Trophoblast cell (in vitro differentiated cells and primary cell): Measurements from ENCODE around the gene C13orf46.

Experiments used
- DNase-seq, 2 donors: peaks; one replicate each; pipeline ENCODE4 v3.0.0-alpha.2; 2016
- H2AFZ ChIP-seq: 2 replicates; pipeline ENCODE4 v1.6.1; 2013; ENCODE audit warnings: low read length, moderate library complexity, mild to moderate bottlenecking; ENCODE audit not compliant: insufficient read depth, poor library complexity
- H2AK5ac ChIP-seq: 2 replicates; pipeline ENCODE4 v1.6.1; 2013; ENCODE audit warnings: mild to moderate bottlenecking, low read length
- H2BK120ac ChIP-seq: 2 replicates; pipeline ENCODE4 v1.6.1; 2013; ENCODE audit warnings: low read length, mild to moderate bottlenecking, moderate library complexity; ENCODE audit not compliant: insufficient read depth, poor library complexity
- H2BK12ac ChIP-seq: 2 replicates; pipeline ENCODE4 v1.6.1; 2013; ENCODE audit warnings: mild to moderate bottlenecking, low read length, moderate library complexity
- H2BK5ac ChIP-seq: 2 replicates; pipeline ENCODE4 v1.6.1; 2013; ENCODE audit warnings: low read length, low read depth, moderate library complexity, mild to moderate bottlenecking; ENCODE audit not compliant: poor library complexity
- H3K14ac ChIP-seq: 2 replicates; pipeline ENCODE4 v1.6.1; 2013; ENCODE audit warnings: mild to moderate bottlenecking, low read length
- H3K18ac ChIP-seq: 2 replicates; pipeline ENCODE4 v1.6.1; 2013; ENCODE audit warnings: mild to moderate bottlenecking, low read length
- H3K23ac ChIP-seq: 2 replicates; pipeline ENCODE4 v1.6.1; 2013; ENCODE audit warnings: low read length
- H3K27ac ChIP-seq: 2 replicates; pipeline ENCODE4 v1.5.1; 2013; ENCODE audit warnings: low read depth, mild to moderate bottlenecking, inconsistent platforms, low read length, moderate library complexity
- H3K27me3 ChIP-seq: 2 replicates; pipeline ENCODE4 v1.6.1; 2013; ENCODE audit warnings: inconsistent platforms, mild to moderate bottlenecking, low read length, moderate library complexity; ENCODE audit not compliant: insufficient read depth
- H3K36me3 ChIP-seq, 2 experiments: 1 replicate in 1 of 2; 2 replicates in 1 of 2; pipeline ENCODE4 v1.6.1; 2013; ENCODE audit warnings: low read length in 2 of 2, mild to moderate bottlenecking in 2 of 2, moderate library complexity in 1 of 2; ENCODE audit not compliant: insufficient read depth in 2 of 2, control insufficient read depth in 1 of 2
- H3K4ac ChIP-seq: 2 replicates; pipeline ENCODE4 v1.6.1; 2013; ENCODE audit warnings: low read depth, mild to moderate bottlenecking, low read length, moderate library complexity
- H3K4me1 ChIP-seq, 2 experiments: 1 replicate in 1 of 2; 2 replicates in 1 of 2; pipeline ENCODE4 v1.6.1; 2013; ENCODE audit warnings: low read length in 2 of 2, mild to moderate bottlenecking in 2 of 2, moderate library complexity in 1 of 2; ENCODE audit not compliant: insufficient read depth in 2 of 2, control insufficient read depth in 1 of 2
- H3K4me2 ChIP-seq: 2 replicates; pipeline ENCODE4 v1.6.1; 2013; ENCODE audit warnings: inconsistent platforms, mild to moderate bottlenecking, low read length, moderate library complexity
- H3K4me3 ChIP-seq: 2 replicates; pipeline ENCODE4 v1.5.1; 2013; ENCODE audit warnings: mild to moderate bottlenecking, low read depth, low read length, inconsistent platforms
- H3K79me1 ChIP-seq: one replicate; pipeline ENCODE4 v1.6.1; 2013; ENCODE audit warnings: low read length
- H3K79me2 ChIP-seq: 2 replicates; pipeline ENCODE4 v1.6.1; 2013; ENCODE audit warnings: low read length, mild to moderate bottlenecking; ENCODE audit not compliant: control insufficient read depth, insufficient read depth, poor library complexity
- H3K9ac ChIP-seq: 2 replicates; pipeline ENCODE4 v1.6.1; 2013; ENCODE audit warnings: mild to moderate bottlenecking, low read length
- H3K9me3 ChIP-seq: 2 replicates; pipeline ENCODE4 v1.6.1; 2013; ENCODE audit warnings: low read depth, mild to moderate bottlenecking, control low read depth, inconsistent platforms, low read length; ENCODE audit not compliant: insufficient read depth
- H4K12ac ChIP-seq: 2 replicates; pipeline ENCODE4 v1.6.1; 2013; ENCODE audit warnings: low read depth, mild to moderate bottlenecking, low read length, moderate library complexity
- H4K8ac ChIP-seq: 2 replicates; pipeline ENCODE4 v1.6.1; 2013; ENCODE audit warnings: low read depth, mild to moderate bottlenecking, low read length, moderate library complexity
- H4K91ac ChIP-seq: one replicate; pipeline ENCODE4 v1.6.1; 2013; ENCODE audit warnings: low read depth, mild to moderate bottlenecking, low read length, moderate library complexity
- WGBS: extraction: QIAGEN DNeasy Blood & Tissue Kit; methylation state at CpG from one replicate; pipeline ENCODE4 v1.1.7; 2013; ENCODE audit warnings: missing lambda C conversion rate; ENCODE audit not compliant: insufficient read length, insufficient coverage; ENCODE audit errors: extremely low coverage; 5-methylcytosine and 5-hydroxymethylcytosine counted together

The C13orf46 gene

GRCh38 chr13:113996081-113996911 lies 22.4 kb upstream of the C13orf46 start:
- H2BK120ac ChIP-seq = no peak overlapping the region

GRCh38 chr13:113995051-113995601 lies 21.2 kb upstream of the C13orf46 start:
- no peak overlapping the region for H2AFZ ChIP-seq
- no peak overlapping the region for H3K14ac ChIP-seq
- H4K12ac ChIP-seq = no peak overlapping the region
- no peak overlapping the region for H4K91ac ChIP-seq
- no peak overlapping the region for H2BK120ac ChIP-seq
- no peak overlapping the region for H2BK5ac ChIP-seq
- H3K4me2 ChIP-seq = no peak overlapping the region
- H3K9me3 ChIP-seq = peaks cover 12% of the 10 kb centered on the region
- no peaks in the 10 kb centered on the region for H3K79me1 ChIP-seq
- peaks cover 34 to 44% of the 10 kb centered on the region in 2 experiments for H3K36me3 ChIP-seq
- H3K4ac ChIP-seq = no peak overlapping the region
- H3K4me3 ChIP-seq = no peak overlapping the region
- H3K27ac ChIP-seq = no peak overlapping the region
- H3K23ac ChIP-seq = no peak overlapping the region
- H2BK12ac ChIP-seq = no peak overlapping the region
- H3K27me3 ChIP-seq = no peaks in the 10 kb centered on the region
- no peak for DNase-seq
- no CpG with 5 or more reads among the region's 23 CpGs for WGBS
- no peak overlapping the region for H4K8ac ChIP-seq
- H3K79me2 ChIP-seq = no peaks in the 10 kb centered on the region
- no peak overlapping the region for H3K9ac ChIP-seq
- H3K18ac ChIP-seq = no peak overlapping the region
- no peak overlapping the region for H2AK5ac ChIP-seq
- no peaks in the 10 kb centered on the region for H3K4me1 ChIP-seq

More at GRCh38 chr13:113996081-113996911, 22.4 kb upstream of the C13orf46 start:
- no peak overlapping the region for H3K4ac ChIP-seq
- H3K4me3 ChIP-seq = no peak overlapping the region
- no peak overlapping the region for H3K14ac ChIP-seq
- H2AK5ac ChIP-seq = no peak overlapping the region
- H3K79me2 ChIP-seq = no peaks in the 10 kb centered on the region
- H2AFZ ChIP-seq = no peak overlapping the region
- no peaks in the 10 kb centered on the region for H3K4me1 ChIP-seq
- H3K27ac ChIP-seq = no peak overlapping the region
- H3K9ac ChIP-seq = no peak overlapping the region
- H3K9me3 ChIP-seq = peaks cover 6% of the 10 kb centered on the region
- no peaks in the 10 kb centered on the region for H3K27me3 ChIP-seq
- H4K8ac ChIP-seq = no peak overlapping the region
- H2BK5ac ChIP-seq = no peak overlapping the region
- no peaks in the 10 kb centered on the region for H3K79me1 ChIP-seq
- no peak overlapping the region for H2BK12ac ChIP-seq
- no peak overlapping the region for H4K91ac ChIP-seq
- H3K4me2 ChIP-seq = no peak overlapping the region
- H4K12ac ChIP-seq = no peak overlapping the region
- H3K23ac ChIP-seq = no peak overlapping the region
- peaks cover 29 to 41% of the 10 kb centered on the region in 2 experiments for H3K36me3 ChIP-seq
- no CpG with 5 or more reads among the region's 38 CpGs for WGBS
- no peak overlapping the region for H3K18ac ChIP-seq
- DNase-seq = no peak

GRCh38 chr13:113992276-113993005 lies 18.6 kb upstream of the C13orf46 start:
- Histone ChIP-seq H3K18ac (no peak overlapping the region), H4K8ac (no peak overlapping the region), H3K9me3 (peaks cover 23% of the 10 kb centered on the region), H2AK5ac (no peak overlapping the region), H3K23ac (no peak overlapping the region), H3K4me2 (no peak overlapping the region), H2BK5ac (no peak overlapping the region), H3K27me3 (no peaks in the 10 kb centered on the region), H2BK12ac (no peak overlapping the region), H3K14ac (no peak overlapping the region), H3K4me1 (no peaks in the 10 kb centered on the region), H3K9ac (no peak overlapping the region), H4K91ac (no peak overlapping the region), H3K4ac (no peak overlapping the region), H3K27ac (no peak overlapping the region), H2BK120ac (no peak overlapping the region), H3K36me3 (peaks cover 35 to 37% of the 10 kb centered on the region in 2 experiments), H3K79me1 (no peaks in the 10 kb centered on the region), H4K12ac (no peak overlapping the region), H3K79me2 (no peaks in the 10 kb centered on the region), H3K4me3 (no peak overlapping the region), H2AFZ (no peak overlapping the region)
- DNase-seq = no peak
- no CpG with 5 or more reads among the region's 21 CpGs for WGBS

- Histone ChIP-seq H2BK12ac (no peak overlapping the region), H3K27ac (no peak overlapping the region), H3K4me1 (no peaks in the 10 kb centered on the region), H2BK5ac (no peak overlapping the region), H3K4me3 (no peak overlapping the region), H4K8ac (no peak overlapping the region), H3K23ac (no peak overlapping the region), H3K9ac (no peak overlapping the region), H3K79me1 (no peaks in the 10 kb centered on the region), H2AFZ (no peak overlapping the region), H3K27me3 (no peaks in the 10 kb centered on the region), H2AK5ac (no peak overlapping the region), H3K9me3 (peaks cover 23% of the 10 kb centered on the region), H3K4ac (no peak overlapping the region), H3K4me2 (no peak overlapping the region), H3K36me3 (peaks cover 34 to 37% of the 10 kb centered on the region in 2 experiments), H4K91ac (no peak overlapping the region), H2BK120ac (no peak overlapping the region), H3K14ac (no peak overlapping the region), H3K79me2 (no peaks in the 10 kb centered on the region), H4K12ac (no peak overlapping the region), H3K18ac (no peak overlapping the region)
- WGBS = no CpG with 5 or more reads among the region's 11 CpGs
- no peak for DNase-seq
These were observed 17.9 kb upstream of the C13orf46 start for GRCh38 chr13:113991676-113992179.
